ENCODE data around the gene BARX2. TPM values are rescaled to one million over a fixed set of nuclear protein-coding genes. Genes with fewer than 3 reads are reported as not detected.

The BARX2 gene
- polyA plus RNA-seq, 1 experiment: not detected

DNA sequence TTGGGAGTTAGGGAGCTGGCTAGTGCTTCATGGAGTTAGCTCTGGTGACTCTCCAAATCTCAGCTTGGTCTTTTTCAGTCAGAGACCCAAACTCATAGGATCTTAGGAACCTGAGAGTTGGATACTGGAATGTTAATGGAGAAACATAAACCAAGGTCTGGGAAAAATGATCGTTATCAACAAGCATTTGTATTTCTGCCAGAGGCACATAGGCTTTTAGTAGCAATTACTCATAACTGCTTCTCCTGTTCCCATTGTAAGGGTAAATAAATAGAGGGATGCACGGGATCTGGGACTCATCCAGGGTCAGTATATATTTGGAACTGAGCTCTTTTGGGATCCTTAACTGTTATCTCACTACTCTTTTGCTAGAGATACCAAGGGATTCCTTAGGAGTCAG lies 4.8 kb downstream of the BARX2 start:
- Histone ChIP-seq H3K36me3 (ENCODE audit: control insufficient read depth, insufficient read depth, low read length) (no peaks in the 10 kb centered on the region), H3K4me3 (ENCODE audit: low read depth, low read length) (no peak overlapping the region), H3K27me3 (ENCODE audit: control insufficient read depth, insufficient read depth, low read length) (peaks cover 20% of the 10 kb centered on the region)
- ChIA-PET POLR2A (no interaction called here), CTCF (interaction anchor here (0.9 kb wide), 1 partner anchor 371 kb away, joined by 3 read pairs; no protein-coding TSS in a partner anchor)
- no peak for DNase-seq (ENCODE audit: low read depth)
- TF ChIP-seq, protein P1, sequence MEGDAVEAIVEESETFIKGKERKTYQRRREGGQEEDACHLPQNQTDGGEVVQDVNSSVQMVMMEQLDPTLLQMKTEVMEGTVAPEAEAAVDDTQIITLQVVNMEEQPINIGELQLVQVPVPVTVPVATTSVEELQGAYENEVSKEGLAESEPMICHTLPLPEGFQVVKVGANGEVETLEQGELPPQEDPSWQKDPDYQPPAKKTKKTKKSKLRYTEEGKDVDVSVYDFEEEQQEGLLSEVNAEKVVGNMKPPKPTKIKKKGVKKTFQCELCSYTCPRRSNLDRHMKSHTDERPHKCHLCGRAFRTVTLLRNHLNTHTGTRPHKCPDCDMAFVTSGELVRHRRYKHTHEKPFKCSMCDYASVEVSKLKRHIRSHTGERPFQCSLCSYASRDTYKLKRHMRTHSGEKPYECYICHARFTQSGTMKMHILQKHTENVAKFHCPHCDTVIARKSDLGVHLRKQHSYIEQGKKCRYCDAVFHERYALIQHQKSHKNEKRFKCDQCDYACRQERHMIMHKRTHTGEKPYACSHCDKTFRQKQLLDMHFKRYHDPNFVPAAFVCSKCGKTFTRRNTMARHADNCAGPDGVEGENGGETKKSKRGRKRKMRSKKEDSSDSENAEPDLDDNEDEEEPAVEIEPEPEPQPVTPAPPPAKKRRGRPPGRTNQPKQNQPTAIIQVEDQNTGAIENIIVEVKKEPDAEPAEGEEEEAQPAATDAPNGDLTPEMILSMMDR (IDR thresholded peaks at IDR 0.05; ENCODE audit: insufficient read depth, low read depth, low read length): no peak

DNA sequence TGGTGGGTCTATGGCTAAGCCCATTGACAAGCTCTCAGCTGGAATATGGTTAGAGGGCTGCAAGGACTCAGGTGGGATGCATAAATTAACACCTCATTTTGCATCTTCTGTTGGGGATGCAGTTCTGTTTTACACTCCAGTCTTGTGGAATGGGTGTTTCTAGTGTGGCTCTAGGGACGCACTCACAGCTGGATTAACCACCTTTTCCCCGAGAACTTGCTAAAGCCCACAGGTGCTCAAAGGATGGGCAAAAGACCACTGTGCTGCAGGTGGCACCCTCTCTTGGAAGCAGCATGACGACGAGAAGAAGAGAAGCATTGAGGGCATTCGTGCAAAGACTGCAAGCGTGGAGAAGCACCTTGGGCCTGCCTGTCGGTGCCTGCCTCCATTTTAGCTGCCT lies 6.9 kb downstream of the BARX2 start:
- Histone ChIP-seq H3K4me3 (ENCODE audit: low read depth, low read length) (no peak overlapping the region), H3K36me3 (ENCODE audit: control insufficient read depth, insufficient read depth, low read length) (no peaks in the 10 kb centered on the region), H3K27me3 (ENCODE audit: control insufficient read depth, insufficient read depth, low read length) (peaks cover 12% of the 10 kb centered on the region)
- POLR2A ChIA-PET: no interaction called here
- TF ChIP-seq, protein P1 (IDR thresholded peaks at IDR 0.05; ENCODE audit: insufficient read depth, low read depth, low read length): no peak
- DNase-seq (ENCODE audit: low read depth): no peak
- CTCF ChIA-PET: interaction anchor here (0.7 kb wide), 1 partner anchor 313 kb away, joined by 3 read pairs; no protein-coding TSS in a partner anchor

- Histone ChIP-seq H3K36me3 (ENCODE audit: control insufficient read depth, insufficient read depth, low read length) (no peaks in the 10 kb centered on the region), H3K4me3 (ENCODE audit: low read depth, low read length) (no peak overlapping the region), H3K27me3 (ENCODE audit: control insufficient read depth, insufficient read depth, low read length) (peaks cover 8% of the 10 kb centered on the region)
- no peak for DNase-seq (ENCODE audit: low read depth)
- TF ChIP-seq, protein P1 (IDR thresholded peaks at IDR 0.05; ENCODE audit: insufficient read depth, low read depth, low read length): no peak
- POLR2A ChIA-PET: no interaction called here
- CTCF ChIA-PET: interaction anchor here (0.7 kb wide), 1 partner anchor 312 kb away, joined by 3 read pairs; no protein-coding TSS in a partner anchor
Observed at GRCh38 chr11:129383060-129383459, 7.4 kb downstream of the BARX2 start.

DNA sequence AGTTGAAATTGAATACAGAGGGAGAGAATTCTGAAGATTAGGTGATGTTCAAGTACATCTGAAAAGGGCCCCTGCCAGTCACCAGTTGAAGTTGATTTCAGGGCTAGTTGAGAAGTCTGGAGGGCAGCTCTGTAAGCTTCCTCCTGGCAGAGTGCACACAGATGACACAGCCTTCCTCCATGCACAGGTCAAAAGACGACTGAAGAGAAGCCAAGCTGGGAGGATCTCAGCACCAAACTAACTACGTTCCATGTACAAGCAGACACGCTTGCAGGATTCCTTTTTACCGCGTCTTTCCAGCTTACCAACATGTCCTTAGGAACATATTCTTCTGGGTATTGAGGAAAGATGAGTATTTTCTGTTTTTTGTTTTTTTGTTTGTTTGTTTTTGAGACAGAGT lies 7.9 kb downstream of the BARX2 start:
- Histone ChIP-seq H3K4me3 (ENCODE audit: low read depth, low read length) (no peak overlapping the region), H3K27me3 (ENCODE audit: control insufficient read depth, insufficient read depth, low read length) (peaks cover 8% of the 10 kb centered on the region; the same call in 1 of the 2 replicates), H3K36me3 (ENCODE audit: control insufficient read depth, insufficient read depth, low read length) (no peaks in the 10 kb centered on the region)
- ChIA-PET CTCF (no interaction called here), POLR2A (no interaction called here)
- TF ChIP-seq, protein P1 (IDR thresholded peaks at IDR 0.05; ENCODE audit: insufficient read depth, low read depth, low read length): no peak
- DNase-seq (ENCODE audit: low read depth): no peak

GRCh38 chr11:129384415-129384814 lies 8.8 kb downstream of the BARX2 start:
- Histone ChIP-seq H3K36me3 (ENCODE audit: control insufficient read depth, insufficient read depth, low read length) (no peaks in the 10 kb centered on the region), H3K27me3 (ENCODE audit: control insufficient read depth, insufficient read depth, low read length) (peaks cover 8% of the 10 kb centered on the region; the same call in 1 of the 2 replicates), H3K4me3 (ENCODE audit: low read depth, low read length) (no peak overlapping the region)
- DNase-seq (ENCODE audit: low read depth): no peak
- POLR2A ChIA-PET: no interaction called here
- CTCF ChIA-PET: no interaction called here
- TF ChIP-seq, protein P1 (IDR thresholded peaks at IDR 0.05; ENCODE audit: insufficient read depth, low read depth, low read length): no peak

All from BJ (cell line).